HEK293T (cell line): ENCODE data around the gene GCC2.
"Not testable (repeated sequence)": the region's sequence is repeated elsewhere in the genome, so short reads cannot be mapped to it uniquely, and the experiment has no call there.

Experiments used
- CTCF ChIA-PET: fragments of 350-600 bp; formaldehyde crosslinking; extraction: SDS; loops from one replicate; lab custom pipeline; 2021; ENCODE audit warnings: antibody characterized with exemption, inconsistent platforms; lab: Yijun Ruan, JAX
- POLR2A ChIA-PET: fragments of 350-600 bp; formaldehyde crosslinking; extraction: SDS; loops from one replicate; lab custom pipeline; 2020; ENCODE audit warnings: antibody characterized with exemption, inconsistent platforms; lab: Yijun Ruan, JAX
- DNase-seq: peaks from one replicate; pipeline ENCODE4 v3.0.0; 2012; ENCODE audit warnings: mixed read lengths; ENCODE audit errors: extremely low spot score
- ARNT ChIP-seq: fragments of 450-650 bp; IDR thresholded peaks from 2 replicates; pipeline ENCODE4 v1.6.1; 2017; ENCODE audit warnings: mild to moderate bottlenecking
- BHLHE40 ChIP-seq: fragments of 450-650 bp; IDR thresholded peaks from 2 replicates; pipeline ENCODE4 v1.6.1; 2016; ENCODE audit warnings: mild to moderate bottlenecking, moderate library complexity, borderline replicate concordance
- CTBP1 ChIP-seq: fragments of 450-650 bp; IDR thresholded peaks from 2 replicates; pipeline ENCODE4 v1.6.1; 2016; ENCODE audit warnings: borderline replicate concordance
- ELF4 ChIP-seq: fragments of 450-650 bp; IDR thresholded peaks from 2 replicates; pipeline ENCODE4 v1.6.1; 2017; ENCODE audit warnings: antibody characterized with exemption
- FOXA1 ChIP-seq: fragments of 450-650 bp; IDR thresholded peaks from 2 replicates; pipeline ENCODE4 v1.6.1; 2016; ENCODE audit warnings: mild to moderate bottlenecking
- FOXK2 ChIP-seq: fragments of 450-650 bp; IDR thresholded peaks from 2 replicates; pipeline ENCODE4 v1.6.1; 2016; ENCODE audit warnings: mild to moderate bottlenecking
- FOXM1 ChIP-seq: fragments of 450-650 bp; IDR thresholded peaks from 2 replicates; pipeline ENCODE4 v1.6.1; 2017; ENCODE audit warnings: mild to moderate bottlenecking, borderline replicate concordance
- HDGF ChIP-seq: fragments of 450-650 bp; IDR thresholded peaks from 2 replicates; pipeline ENCODE4 v1.6.1; 2017; ENCODE audit warnings: antibody characterized with exemption, borderline replicate concordance
- L3MBTL2 ChIP-seq: fragments of 450-650 bp; conservative IDR thresholded peaks from 2 replicates; pipeline ENCODE4 v1.6.1; 2016; ENCODE audit warnings: mild to moderate bottlenecking
- LEF1 ChIP-seq: fragments of 450-650 bp; IDR thresholded peaks from 2 replicates; pipeline ENCODE4 v1.6.1; 2017; ENCODE audit warnings: mild to moderate bottlenecking, borderline replicate concordance
- NFRKB ChIP-seq: fragments of 450-650 bp; IDR thresholded peaks from 2 replicates; pipeline ENCODE4 v1.6.1; 2016; ENCODE audit warnings: mild to moderate bottlenecking, moderate library complexity
- PKNOX1 ChIP-seq: fragments of 450-650 bp; IDR thresholded peaks from 2 replicates; pipeline ENCODE4 v1.6.1; 2016
- SP1 ChIP-seq: fragments of 450-650 bp; IDR thresholded peaks from 2 replicates; pipeline ENCODE4 v1.6.1; 2017
- SUZ12 ChIP-seq: fragments of 450-650 bp; IDR thresholded peaks from 2 replicates; pipeline ENCODE4 v1.6.1; 2016; ENCODE audit warnings: mild to moderate bottlenecking
- TARDBP ChIP-seq: fragments of 450-650 bp; IDR thresholded peaks from 2 replicates; pipeline ENCODE4 v1.6.1; 2016
- ZNF384 ChIP-seq: fragments of 450-650 bp; IDR thresholded peaks from 2 replicates; pipeline ENCODE4 v1.6.1; 2016

GCC2 gene

GRCh38 chr2:108491848-108492247, 42.8 kb downstream of the GCC2 start:
- ChIA-PET POLR2A (no interaction called here), CTCF (no interaction called here)
- TF ChIP-seq ARNT (no peak), SUZ12 (no peak), FOXA1 (no peak), FOXK2 (no peak), ELF4 (no peak), HDGF (no peak), FOXM1 (no peak), LEF1 (no peak), SP1 (no peak)
- no peak for DNase-seq

DNA sequence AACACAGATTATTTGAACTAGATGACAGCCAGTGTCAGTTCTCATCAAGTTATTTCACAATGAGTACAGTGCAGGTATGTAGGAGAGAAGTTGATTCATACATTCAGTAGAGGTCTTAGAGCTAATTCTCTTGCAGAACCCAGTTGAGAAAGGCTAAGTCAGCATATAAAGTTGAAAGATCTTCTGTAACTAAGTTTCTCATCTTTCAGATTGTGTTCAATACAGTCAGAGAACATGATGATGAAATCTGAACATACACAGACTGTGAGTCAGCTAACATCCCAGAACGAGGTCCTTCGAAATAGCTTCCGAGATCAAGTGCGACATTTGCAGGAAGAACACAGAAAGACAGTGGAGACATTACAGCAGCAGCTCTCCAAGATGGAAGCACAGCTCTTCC, 43.4 kb downstream of the GCC2 start:
- POLR2A ChIA-PET = no interaction called here
- TF ChIP-seq SUZ12 (no peak), ELF4 (no peak), NFRKB (no peak), SP1 (no peak), BHLHE40 (no peak), HDGF (no peak), ZNF384 (no peak), CTBP1 (no peak)
- CTCF ChIA-PET = no interaction called here
- DNase-seq = no peak

GRCh38 chr2:108496167-108496566, 47.2 kb downstream of the GCC2 start:
- POLR2A ChIA-PET, DNase-seq, CTCF ChIA-PET: not testable (repeated sequence)

DNA sequence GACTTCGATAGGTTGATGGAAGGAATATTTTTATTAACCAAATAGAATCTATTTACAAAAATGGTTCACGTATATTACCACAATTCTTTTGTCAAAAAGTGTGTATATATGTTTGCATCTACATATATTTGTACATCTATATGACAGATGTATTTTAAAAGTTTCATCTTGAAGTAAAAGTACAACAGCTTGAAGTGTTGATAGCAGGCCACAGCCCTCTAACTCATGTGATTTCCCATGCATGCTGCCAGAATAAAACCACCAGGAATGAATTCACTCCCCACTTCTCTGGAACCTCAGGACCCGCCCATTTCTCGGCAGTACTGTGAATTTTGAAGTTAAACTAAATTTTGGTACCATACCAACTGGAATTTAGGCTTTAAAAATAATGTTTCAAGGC, 58.6 kb downstream of the GCC2 start:
- CTCF ChIA-PET, DNase-seq, POLR2A ChIA-PET: not testable (repeated sequence)

DNA sequence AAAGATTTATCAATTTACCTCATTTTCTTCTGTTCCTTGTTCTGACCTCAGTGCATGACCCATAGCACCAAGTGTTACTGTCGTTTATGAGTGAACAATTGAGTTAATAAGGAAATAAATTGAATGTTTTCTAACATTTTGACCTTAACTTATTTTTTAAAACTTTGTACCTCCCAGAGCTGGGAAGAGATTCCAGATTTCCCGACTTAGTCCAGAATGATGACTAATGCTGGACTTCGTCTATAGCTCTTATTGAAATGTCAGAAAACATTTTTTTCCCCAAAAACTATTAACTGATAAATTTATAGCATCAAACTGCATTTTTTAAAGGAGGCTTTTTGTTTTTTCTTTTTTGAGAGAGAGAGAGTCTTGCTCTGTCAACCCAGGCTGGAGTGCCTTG, 63.4 kb downstream of the GCC2 start:
- CTCF ChIA-PET, POLR2A ChIA-PET, DNase-seq: not testable (repeated sequence)

GRCh38 chr2:108514478-108514877, 65.5 kb downstream of the GCC2 start:
- POLR2A ChIA-PET, DNase-seq, CTCF ChIA-PET: not testable (repeated sequence)

DNA sequence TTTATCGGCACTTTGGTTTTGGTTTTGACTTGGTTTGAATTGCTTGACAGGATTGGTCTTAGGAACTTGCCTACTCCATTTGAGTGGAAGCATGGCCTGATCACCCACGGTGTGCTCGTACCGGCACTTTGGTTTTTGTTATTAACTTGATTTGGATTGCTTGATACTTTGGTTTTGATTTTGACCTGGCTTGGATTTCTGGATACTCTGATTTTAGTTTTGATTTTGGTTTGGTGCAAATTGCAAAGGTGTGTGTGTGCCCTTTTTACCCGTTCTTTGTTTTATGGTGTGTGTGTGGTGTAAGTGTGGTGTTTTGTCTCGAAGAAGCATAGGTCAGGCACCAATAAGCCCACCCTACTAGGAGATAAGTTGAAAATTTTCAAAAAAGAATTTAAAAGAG, 75.7 kb downstream of the GCC2 start:
- POLR2A ChIA-PET, CTCF ChIA-PET, DNase-seq: not testable (repeated sequence)

- DNase-seq, POLR2A ChIA-PET, CTCF ChIA-PET: not testable (repeated sequence)
Observed at GRCh38 chr2:108525258-108525657, 76.3 kb downstream of the GCC2 start.

- DNase-seq = no peak
- ChIA-PET CTCF (interaction anchor here (0.6 kb wide), 1 partner anchor 80 kb away, joined by 3 read pairs; no protein-coding TSS in a partner anchor), POLR2A (no interaction called here)
- TF ChIP-seq NFRKB = no peak
- no peak for TF ChIP-seq SUZ12
- TF ChIP-seq BHLHE40 = no peak
- TF ChIP-seq HDGF = no peak
- no peak for TF ChIP-seq FOXM1
- no peak for TF ChIP-seq TARDBP
- no peak for TF ChIP-seq FOXA1
- no peak for TF ChIP-seq ZNF384
Observed at GRCh38 chr2:108531674-108532055, 82.7 kb downstream of the GCC2 start.

GRCh38 chr2:108533832-108534583, 85.0 kb downstream of the GCC2 start, which contains the start of gene LIMS1:
Gene LIMS1, plus strand, starts transcription at chr2:108534470. Its CDS starts 93 bp downstream, at chr2:108534563.
- ChIA-PET CTCF (interaction anchor here (0.5 to 0.7 kb wide), 4 partner anchors 16 to 228 kb away, joined by 3 read pairs; no protein-coding TSS in a partner anchor), POLR2A (interaction anchor here (0.6 to 2.0 kb wide), 12 partner anchors 8 to 1985 kb away, joined by 3 to 8 read pairs (median 4); partner anchors contain the start of genes GCC2 and SULT1C4)
- peak; percentile 91 for DNase-seq
- TF ChIP-seq FOXA1 = no peak
- TF ChIP-seq TARDBP = no peak
- TF ChIP-seq L3MBTL2 = peak; percentile 86
- no peak for TF ChIP-seq NFRKB
- no peak; the same call in 1 of the 2 replicates for TF ChIP-seq FOXM1
- no peak for TF ChIP-seq ZNF384
- TF ChIP-seq ARNT = no peak
- TF ChIP-seq ELF4 = no peak; the same call in 1 of the 2 replicates
- no peak for TF ChIP-seq CTBP1
- TF ChIP-seq FOXK2 = no peak
- 0 out of 2 replicates have a peak, but pooled peaks have one; percentile 30 for TF ChIP-seq SP1
- TF ChIP-seq LEF1 = no peak
- no peak for TF ChIP-seq PKNOX1
- TF ChIP-seq SUZ12 = no peak
